Activated naive CD4-positive, alpha-beta T cell treated with anti-CD3 and anti-CD28 coated beads, Interleukin-2, amount 10 ng/mL, durations not matched to agents 7 days and 5 days (primary cell): Measurements from ENCODE around the gene DHTKD1.

Source experiments
- CTCF ChIA-PET: fragments of 350-600 bp; sonication (Branson Sonifier 250); formaldehyde crosslinking; loops from one replicate; lab custom pipeline; 2021; ENCODE audit warnings: antibody characterized with exemption; lab: Charles Lee
- DNase-seq: peaks from one replicate; pipeline ENCODE4 v3.0.0-alpha.2; 2020
- H3K27ac Mint-ChIP-seq: one replicate; pipeline ENCODE4 v1.8.0; 2021; ENCODE audit warnings: mild to moderate bottlenecking, moderate library complexity, mixed read lengths
- H3K27me3 Mint-ChIP-seq: one replicate; pipeline ENCODE4 v1.8.0; 2021; ENCODE audit warnings: mild to moderate bottlenecking, mixed read lengths
- H3K36me3 Mint-ChIP-seq: one replicate; pipeline ENCODE4 v1.8.0; 2021; ENCODE audit warnings: mixed read lengths
- H3K4me1 Mint-ChIP-seq: one replicate; pipeline ENCODE4 v1.8.0; 2021; ENCODE audit warnings: mixed read lengths
- H3K4me3 Mint-ChIP-seq: one replicate; pipeline ENCODE4 v1.8.0; 2021; ENCODE audit warnings: mild to moderate bottlenecking, moderate library complexity, mixed read lengths
- H3K9me3 Mint-ChIP-seq: one replicate; pipeline ENCODE4 v1.8.0; 2021; ENCODE audit warnings: mixed read lengths

The DHTKD1 gene

DNA sequence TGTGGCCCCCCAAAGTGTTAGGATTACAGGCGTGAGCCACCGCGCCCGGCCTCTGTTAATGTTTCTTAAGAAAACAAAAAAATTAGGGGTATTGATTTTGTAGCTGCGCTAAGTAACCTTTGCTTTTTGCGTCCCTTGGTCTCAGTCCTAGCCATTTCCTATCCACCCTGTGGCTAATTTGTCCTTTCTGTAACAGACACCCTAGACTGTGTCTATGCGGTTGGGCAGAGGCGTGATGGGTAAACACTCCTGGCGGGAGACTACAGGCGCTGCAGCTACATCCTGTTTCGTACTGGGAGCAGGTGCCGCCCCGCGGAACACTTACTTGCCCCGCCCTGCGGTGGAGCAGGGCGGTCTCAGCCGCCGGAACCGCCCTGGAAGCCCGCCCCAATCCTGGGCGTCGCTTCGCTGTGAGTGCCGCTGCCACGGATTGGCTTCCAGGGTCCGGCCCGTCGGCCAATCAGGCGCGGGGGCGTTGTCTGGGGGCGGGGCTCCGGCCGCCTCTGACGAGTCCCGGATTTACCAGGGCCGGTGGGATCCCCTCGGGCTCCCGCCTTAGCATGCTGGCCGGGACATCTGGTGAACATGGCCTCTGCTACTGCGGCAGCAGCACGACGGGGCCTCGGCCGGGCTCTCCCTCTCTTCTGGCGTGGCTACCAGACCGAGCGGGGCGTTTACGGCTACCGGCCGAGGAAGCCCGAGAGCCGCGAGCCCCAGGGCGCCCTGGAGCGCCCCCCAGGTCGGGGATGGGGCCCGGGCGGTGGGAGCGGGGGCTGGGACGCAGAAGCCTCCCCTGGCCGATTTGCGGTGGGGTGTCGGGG lies at the start of gene DHTKD1:
DHTKD1 (plus strand) TSS at position 506 of the 821 bp plus-strand sequence; CDS start at position 586, 80 bp downstream.
- Mint-ChIP-seq H3K4me3 (peak within 1 kb of the TSS; percentile 85), H3K36me3 (no peaks in the 10 kb centered on the region), H3K27ac (peak within 1 kb of the TSS; percentile 95), H3K27me3 (peaks cover 10% of the 10 kb centered on the region), H3K9me3 (no peaks in the 10 kb centered on the region), H3K4me1 (peaks cover 24% of the 10 kb centered on the region)
- CTCF ChIA-PET: no interaction called here
- peak; percentile 99 for DNase-seq

DNA sequence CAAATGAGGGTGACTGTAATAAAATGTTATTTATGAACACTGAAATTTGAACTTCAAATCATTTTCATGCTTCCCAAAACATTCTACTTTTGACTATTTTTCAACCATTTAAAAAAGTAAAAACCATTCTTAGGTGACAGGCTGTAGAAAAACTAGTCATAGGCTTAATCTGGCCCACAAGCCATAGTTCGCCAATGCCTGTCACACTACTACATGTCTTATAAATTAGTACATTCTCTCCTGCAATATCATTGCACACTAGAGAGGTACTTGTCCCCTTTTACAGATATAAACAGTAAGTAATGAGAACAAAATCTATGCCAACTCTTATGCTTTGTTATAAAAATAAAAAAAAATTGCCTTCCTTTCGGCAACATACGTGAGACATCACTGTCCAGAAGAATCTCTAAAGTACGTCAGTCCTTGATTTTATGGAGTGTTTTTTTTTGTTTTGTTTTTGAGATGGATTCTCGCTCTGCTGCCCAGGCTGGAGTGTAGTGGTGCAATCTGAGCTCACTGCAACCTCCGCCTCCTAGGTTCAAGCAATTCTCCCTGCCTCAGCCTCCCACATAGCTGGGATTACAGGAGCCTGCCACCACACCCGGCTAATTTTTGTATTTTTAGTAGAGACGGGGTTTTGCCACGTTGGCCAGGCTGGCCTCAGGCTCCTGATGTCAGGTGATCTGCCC lies 49.3 kb upstream of the DHTKD1 start:
- no peak overlapping the region for H3K27ac Mint-ChIP-seq
- no peaks in the 10 kb centered on the region for H3K9me3 Mint-ChIP-seq
- H3K4me1 Mint-ChIP-seq: peaks cover 18% of the 10 kb centered on the region
- CTCF ChIA-PET: no interaction called here
- H3K27me3 Mint-ChIP-seq: no peaks in the 10 kb centered on the region
- DNase-seq: no peak
- peaks cover 15% of the 10 kb centered on the region for H3K36me3 Mint-ChIP-seq
- H3K4me3 Mint-ChIP-seq: no peak overlapping the region

- Mint-ChIP-seq H3K9me3 (no peaks in the 10 kb centered on the region), H3K4me1 (peaks cover 18% of the 10 kb centered on the region), H3K4me3 (no peak overlapping the region), H3K36me3 (peaks cover 12% of the 10 kb centered on the region), H3K27me3 (no peaks in the 10 kb centered on the region), H3K27ac (no peak overlapping the region)
- DNase-seq: no peak
- CTCF ChIA-PET: no interaction called here
Observed at GRCh38 chr10:12020574-12020973, 48.2 kb upstream of the DHTKD1 start.

DNA sequence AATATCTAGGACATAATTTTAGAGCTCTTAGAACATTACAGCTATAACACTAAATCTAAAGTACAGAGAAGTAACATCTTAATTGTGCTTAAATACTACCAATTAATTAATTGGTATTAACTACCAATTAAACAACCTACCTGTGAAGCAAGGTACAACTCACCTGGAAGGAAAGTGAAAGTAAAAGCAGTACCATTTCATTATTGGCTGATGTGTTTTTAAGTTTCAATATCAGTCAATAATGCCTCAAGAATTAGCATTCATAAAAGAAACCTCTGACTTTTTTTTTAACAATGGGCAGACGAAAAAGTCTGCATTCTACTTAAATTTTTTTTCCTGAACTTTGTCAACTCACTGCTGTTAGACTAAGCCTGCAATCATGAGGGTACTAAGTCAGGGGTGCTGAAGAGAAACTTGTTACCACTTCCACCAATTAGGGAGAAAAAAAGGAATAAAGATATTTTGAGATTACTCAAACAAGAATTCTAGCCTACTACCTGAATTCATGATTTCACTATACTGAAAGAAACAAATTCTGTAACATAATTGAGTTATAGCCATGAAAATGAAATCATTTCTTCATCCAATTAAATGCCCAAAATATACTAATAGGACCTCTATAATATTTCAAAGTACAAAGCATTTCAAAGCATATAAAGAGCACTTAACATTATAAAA lies 46.0 kb upstream of the DHTKD1 start:
- peaks cover 25% of the 10 kb centered on the region for H3K4me1 Mint-ChIP-seq
- CTCF ChIA-PET: interaction anchor here (0.5 kb wide), 1 partner anchor 80 kb away, joined by 4 read pairs; no protein-coding TSS in a partner anchor
- DNase-seq: no peak
- H3K27me3 Mint-ChIP-seq: no peaks in the 10 kb centered on the region
- H3K4me3 Mint-ChIP-seq: peak overlapping the region; percentile 38
- peak overlapping the region; percentile 83 for H3K27ac Mint-ChIP-seq
- peaks cover 19% of the 10 kb centered on the region for H3K36me3 Mint-ChIP-seq
- no peaks in the 10 kb centered on the region for H3K9me3 Mint-ChIP-seq

GRCh38 chr10:12025591-12025990 lies 43.2 kb upstream of the DHTKD1 start:
- Mint-ChIP-seq H3K9me3 (no peaks in the 10 kb centered on the region), H3K4me1 (peaks cover 31% of the 10 kb centered on the region), H3K27me3 (no peaks in the 10 kb centered on the region), H3K36me3 (peaks cover 39% of the 10 kb centered on the region), H3K4me3 (no peak overlapping the region), H3K27ac (no peak overlapping the region)
- CTCF ChIA-PET: no interaction called here
- DNase-seq: no peak

DNA sequence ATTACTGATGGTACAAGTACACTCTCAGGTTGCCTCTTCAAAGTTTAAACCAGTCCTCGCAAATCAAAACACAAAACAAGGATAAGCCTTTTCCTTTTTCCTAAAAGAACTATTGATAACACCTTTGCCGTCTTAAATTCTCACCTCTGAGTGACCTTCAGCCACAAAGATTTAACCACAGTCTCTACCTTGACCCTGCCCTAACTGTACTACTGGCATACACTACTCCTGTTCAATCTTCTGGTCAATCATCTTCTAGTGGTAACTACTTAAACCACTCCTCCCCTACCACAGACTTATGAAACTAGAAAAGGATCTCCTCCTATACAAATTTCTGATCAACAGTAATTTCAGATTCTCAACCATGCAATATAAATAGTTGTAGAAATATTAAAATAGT lies 41.2 kb upstream of the DHTKD1 start:
- no peak for DNase-seq
- H3K4me3 Mint-ChIP-seq: no peak overlapping the region
- H3K9me3 Mint-ChIP-seq: no peaks in the 10 kb centered on the region
- no peak overlapping the region for H3K27ac Mint-ChIP-seq
- no peaks in the 10 kb centered on the region for H3K27me3 Mint-ChIP-seq
- peaks cover 23% of the 10 kb centered on the region for H3K4me1 Mint-ChIP-seq
- CTCF ChIA-PET: interaction anchor here (0.6 kb wide), 1 partner anchor 347 kb away, joined by 4 read pairs; no protein-coding TSS in a partner anchor
- H3K36me3 Mint-ChIP-seq: peaks cover 46% of the 10 kb centered on the region

DNA sequence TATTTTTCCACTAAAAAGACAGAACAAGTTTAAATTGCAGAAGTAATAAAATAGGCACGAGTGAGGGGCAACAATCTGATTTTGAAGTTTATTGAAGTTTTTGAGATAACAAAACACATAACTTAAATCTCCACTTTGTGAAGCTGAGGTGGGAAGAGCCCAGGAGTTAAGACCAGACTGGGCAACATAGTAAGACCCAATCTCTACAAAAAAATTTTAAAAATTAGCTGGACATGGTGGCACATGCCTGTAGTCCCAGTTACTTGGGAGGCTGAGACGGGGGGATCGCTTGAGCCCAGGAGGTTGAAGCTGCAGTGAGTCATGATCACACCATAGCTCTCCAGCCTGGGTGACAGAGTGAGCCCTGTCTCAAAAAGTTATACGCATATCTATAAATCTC lies 37.4 kb upstream of the DHTKD1 start:
- no peak overlapping the region for H3K4me3 Mint-ChIP-seq
- CTCF ChIA-PET: no interaction called here
- H3K4me1 Mint-ChIP-seq: peaks cover 15% of the 10 kb centered on the region
- DNase-seq: no peak
- H3K27ac Mint-ChIP-seq: no peak overlapping the region
- peaks cover 59% of the 10 kb centered on the region for H3K36me3 Mint-ChIP-seq
- no peaks in the 10 kb centered on the region for H3K9me3 Mint-ChIP-seq
- H3K27me3 Mint-ChIP-seq: no peaks in the 10 kb centered on the region

- Mint-ChIP-seq H3K36me3 (peaks cover 40% of the 10 kb centered on the region), H3K27me3 (no peaks in the 10 kb centered on the region), H3K4me1 (peaks cover 22% of the 10 kb centered on the region), H3K4me3 (no peak overlapping the region), H3K27ac (no peak overlapping the region), H3K9me3 (no peaks in the 10 kb centered on the region)
- DNase-seq: no peak
- CTCF ChIA-PET: interaction anchor here (1.1 kb wide), 1 partner anchor 24 kb away, joined by 3 read pairs; no protein-coding TSS in a partner anchor
Observed at GRCh38 chr10:12036073-12036655, 32.6 kb upstream of the DHTKD1 start.

GRCh38 chr10:12041766-12042408 lies 26.9 kb upstream of the DHTKD1 start:
- H3K36me3 Mint-ChIP-seq: peaks cover 16% of the 10 kb centered on the region
- CTCF ChIA-PET: no interaction called here
- DNase-seq: peak; percentile 51
- no peaks in the 10 kb centered on the region for H3K27me3 Mint-ChIP-seq
- peaks cover 33% of the 10 kb centered on the region for H3K4me1 Mint-ChIP-seq
- H3K4me3 Mint-ChIP-seq: peak overlapping the region; percentile 87
- H3K9me3 Mint-ChIP-seq: no peaks in the 10 kb centered on the region
- H3K27ac Mint-ChIP-seq: peak overlapping the region; percentile 99

DNA sequence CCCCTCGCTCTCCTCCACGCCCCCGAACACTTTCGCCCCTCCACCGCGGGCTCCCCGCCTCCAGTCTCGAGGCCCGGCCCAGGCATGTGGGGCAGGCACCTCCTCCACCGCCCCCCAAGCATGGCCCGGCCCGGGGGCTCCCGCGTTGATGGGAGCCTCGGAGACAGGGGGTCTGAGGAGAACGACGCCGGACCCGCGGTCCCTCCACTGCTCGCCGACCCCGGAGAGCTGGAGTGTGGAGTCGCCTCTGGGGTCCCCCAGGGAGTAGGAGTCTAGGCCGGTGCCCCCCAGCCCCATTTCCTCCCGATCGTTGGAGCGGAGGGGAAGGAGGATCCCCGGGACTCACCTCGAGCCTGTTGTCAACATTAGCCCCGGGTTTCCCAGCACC lies 26.4 kb upstream of the DHTKD1 start:
- no peaks in the 10 kb centered on the region for H3K9me3 Mint-ChIP-seq
- DNase-seq: peak; percentile 68
- H3K27me3 Mint-ChIP-seq: no peaks in the 10 kb centered on the region
- H3K4me3 Mint-ChIP-seq: peak overlapping the region; percentile 87
- peaks cover 33% of the 10 kb centered on the region for H3K4me1 Mint-ChIP-seq
- H3K27ac Mint-ChIP-seq: peak overlapping the region; percentile 99
- CTCF ChIA-PET: no interaction called here
- peaks cover 16% of the 10 kb centered on the region for H3K36me3 Mint-ChIP-seq

DNA sequence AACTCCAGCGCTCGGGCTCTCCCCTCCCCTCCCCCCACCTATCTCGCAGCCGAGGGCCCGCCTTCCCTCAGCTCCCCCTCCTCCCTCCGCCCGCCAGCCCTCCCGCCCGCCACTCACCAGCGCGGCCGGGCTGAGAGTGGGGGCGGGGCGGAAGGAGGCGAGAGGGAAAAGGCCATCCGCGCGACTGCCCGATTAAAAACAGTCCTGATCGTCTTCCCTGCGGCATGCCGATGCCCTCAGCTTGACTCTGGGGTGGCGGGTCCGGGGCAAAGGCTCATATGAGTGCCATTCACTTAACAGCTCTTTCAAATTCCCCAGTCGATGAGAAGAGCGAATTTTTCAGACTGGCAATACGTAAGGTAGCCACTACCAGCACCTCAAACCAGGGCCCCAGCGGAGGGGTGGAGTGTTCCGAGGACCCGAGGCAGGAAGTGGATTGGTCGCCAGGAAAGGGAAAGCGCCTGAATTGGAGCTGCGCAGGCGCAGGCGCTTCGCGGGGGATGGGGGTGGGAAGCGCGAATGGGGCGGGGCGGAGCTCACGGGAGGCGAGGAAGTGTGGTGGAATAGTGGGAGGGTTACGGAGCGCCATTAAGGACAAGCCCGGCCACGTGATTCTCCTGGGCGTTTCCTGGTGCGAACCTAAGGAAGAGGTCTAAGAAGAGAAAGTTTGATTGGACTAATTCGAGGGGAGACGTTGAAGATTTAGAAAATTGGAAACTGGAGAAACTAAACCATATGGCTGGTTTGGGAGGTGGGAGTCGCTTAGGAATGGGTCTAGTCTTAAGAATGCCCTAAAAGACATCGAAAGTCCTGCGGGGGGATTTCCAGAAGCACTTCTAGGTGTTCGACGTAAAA lies 25.7 kb upstream of the DHTKD1 start, which contains the start of gene UPF2:
UPF2 (minus strand) TSS at position 13 of the 855 bp plus-strand sequence. CDS start 7,386 bp downstream, outside the sequence.
- H3K4me1 Mint-ChIP-seq: peaks cover 31% of the 10 kb centered on the region
- CTCF ChIA-PET: no interaction called here
- H3K4me3 Mint-ChIP-seq: peak within 1 kb of the TSS; percentile 87
- H3K36me3 Mint-ChIP-seq: peaks cover 14% of the 10 kb centered on the region
- peak; percentile 97 for DNase-seq
- peak within 1 kb of the TSS; percentile 99 for H3K27ac Mint-ChIP-seq
- H3K27me3 Mint-ChIP-seq: no peaks in the 10 kb centered on the region
- no peaks in the 10 kb centered on the region for H3K9me3 Mint-ChIP-seq

DNA sequence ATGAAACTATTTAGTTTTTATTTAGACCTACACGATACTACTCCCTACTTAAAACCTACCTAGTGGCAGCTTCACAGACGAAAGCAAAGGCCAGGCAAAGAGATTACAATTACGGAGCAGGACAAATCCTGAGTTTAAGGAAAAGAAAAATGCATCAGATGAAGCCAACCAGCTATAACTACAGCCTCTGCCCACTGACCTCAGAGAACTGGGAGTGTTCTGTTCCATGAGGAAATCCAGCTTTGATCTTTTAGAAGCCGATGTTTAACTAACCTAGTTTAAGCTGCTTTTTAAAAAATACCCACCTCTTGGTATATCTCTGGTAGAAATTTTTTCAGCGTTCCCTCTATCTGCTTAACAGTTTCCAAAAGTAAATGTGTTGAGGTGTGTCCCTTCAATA lies 23.2 kb upstream of the DHTKD1 start:
- CTCF ChIA-PET: no interaction called here
- Mint-ChIP-seq H3K27me3 (peaks cover 20% of the 10 kb centered on the region), H3K36me3 (peaks cover 7% of the 10 kb centered on the region), H3K4me1 (peaks cover 22% of the 10 kb centered on the region), H3K4me3 (no peak overlapping the region), H3K9me3 (no peaks in the 10 kb centered on the region), H3K27ac (no peak overlapping the region)
- no peak for DNase-seq

DNA sequence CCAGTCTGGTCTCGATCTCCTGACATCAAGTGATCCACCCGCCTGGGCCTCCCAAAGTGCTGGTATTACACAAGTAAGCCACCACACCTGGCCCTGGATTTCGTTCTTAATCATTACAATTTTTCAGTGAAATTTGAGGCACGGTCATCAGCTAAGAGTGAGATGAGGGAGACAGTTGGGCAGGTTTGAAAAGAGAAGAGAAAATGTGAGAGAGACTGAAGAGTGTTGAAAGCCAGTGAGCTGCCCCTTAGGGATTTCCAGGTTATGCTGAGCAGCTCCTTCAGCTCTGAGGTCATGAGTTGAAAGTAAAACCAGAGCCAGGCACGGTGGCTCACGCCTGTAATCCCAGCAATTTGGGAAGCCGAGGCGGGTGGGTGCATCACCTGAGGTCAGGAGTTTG lies 20.2 kb upstream of the DHTKD1 start:
- no peak for DNase-seq
- H3K4me1 Mint-ChIP-seq: peaks cover 4% of the 10 kb centered on the region
- CTCF ChIA-PET: no interaction called here

More for the DNA sequence above, 20.2 kb upstream of the DHTKD1 start:
- Mint-ChIP-seq H3K36me3 (no peaks in the 10 kb centered on the region), H3K27ac (no peak overlapping the region), H3K27me3 (peaks cover 20% of the 10 kb centered on the region), H3K9me3 (no peaks in the 10 kb centered on the region), H3K4me3 (no peak overlapping the region)
